Mucosa of gallbladder (tissue), 1 donor: Measurements from ENCODE around the gene CD320. TPM values are rescaled to one million over a fixed set of nuclear protein-coding genes. Genes with fewer than 3 reads are reported as not detected.
"Not testable (repeated sequence)": the region's sequence is repeated elsewhere in the genome, so short reads cannot be mapped to it uniquely, and the experiment has no call there.

Experiments
- DNase-seq: peaks from one replicate; pipeline ENCODE4 v3.0.0-alpha.2; 2020; ENCODE audit warnings: low spot score
- total RNA-seq: library from RNA; stranded (reverse); gene quantifications from one replicate; pipeline ENCODE4 v1.2.1, GENCODE V29; 2021
- donor health status: DM: no; HTN: no; CAD: no.

Gene CD320
- total RNA-seq, 1 donor from 2014 or later, result 52.2 TPM

DNA sequence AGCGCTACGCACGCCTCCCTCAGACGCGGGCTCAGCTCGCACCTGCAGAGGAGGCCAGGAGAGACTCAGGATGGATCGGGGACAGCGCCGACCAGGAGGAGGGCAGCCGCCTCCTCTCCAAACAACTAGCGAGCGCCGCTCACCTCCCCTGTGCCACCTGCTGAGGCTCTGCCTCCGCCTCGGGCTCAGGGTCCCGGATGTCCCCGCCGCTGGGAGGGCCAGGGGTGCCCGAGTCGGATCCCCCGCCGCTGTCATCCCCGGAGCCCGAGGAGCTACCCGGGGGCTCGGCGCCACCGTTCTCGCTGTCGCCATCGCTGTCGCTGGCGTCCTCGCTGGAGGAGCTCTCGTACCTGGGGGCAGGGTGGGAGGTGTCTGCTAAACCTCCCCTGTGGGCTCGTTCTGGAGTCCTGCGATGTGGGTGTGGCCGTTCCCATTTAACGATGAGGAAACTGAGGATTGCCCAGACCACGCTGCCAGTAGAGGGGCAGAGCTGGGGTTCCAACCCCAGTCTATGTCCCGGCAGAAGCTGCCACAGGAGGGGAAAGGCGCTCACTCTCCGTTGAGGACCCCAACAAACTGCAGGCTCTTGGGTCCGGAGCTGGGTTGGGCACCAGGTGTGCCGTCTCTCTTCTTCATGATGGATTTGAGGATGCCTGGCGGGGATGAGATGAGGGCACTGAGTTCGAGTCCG is 25.8 kb upstream of the CD320 start:
- no peak for DNase-seq

DNA sequence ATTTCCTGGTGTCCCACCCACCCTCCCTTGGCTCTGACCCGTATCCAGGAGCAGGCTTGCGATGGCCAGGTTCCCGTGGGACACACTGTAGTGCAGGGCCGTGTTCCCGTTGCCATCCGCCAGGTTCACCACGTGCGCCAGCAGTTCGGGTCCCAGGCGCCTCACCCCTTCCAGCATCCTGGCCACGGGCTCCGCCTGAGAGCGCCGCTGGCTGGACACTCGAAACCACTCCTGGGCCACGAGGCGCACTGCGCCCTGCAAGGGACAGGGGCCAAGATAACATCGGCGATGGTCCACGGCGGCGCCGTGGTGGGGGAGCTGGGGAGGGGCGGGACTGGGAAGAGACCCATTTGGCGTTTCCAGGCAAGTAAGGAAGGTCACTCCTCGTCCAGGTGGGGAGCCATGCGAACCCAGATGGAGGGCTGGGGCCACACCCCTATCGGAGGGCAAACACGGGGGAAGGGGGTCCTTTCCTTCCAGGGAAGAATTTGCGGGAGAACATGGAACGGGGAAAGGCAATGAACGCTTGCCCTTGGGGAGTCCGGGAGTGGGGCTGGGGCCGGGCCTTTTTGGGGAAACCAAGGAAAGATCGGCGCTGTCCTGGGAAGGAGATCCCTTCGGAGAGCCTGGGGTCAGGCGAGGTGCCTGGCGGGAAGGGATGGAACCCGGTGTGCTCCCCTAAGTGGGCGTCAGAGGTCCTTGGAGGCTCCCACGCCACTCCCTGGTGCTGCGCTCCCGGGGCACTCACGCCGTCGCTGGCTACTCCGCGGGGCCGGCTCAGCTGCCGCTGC is 25.0 kb upstream of the CD320 start:
- DNase-seq, result no peak

DNA sequence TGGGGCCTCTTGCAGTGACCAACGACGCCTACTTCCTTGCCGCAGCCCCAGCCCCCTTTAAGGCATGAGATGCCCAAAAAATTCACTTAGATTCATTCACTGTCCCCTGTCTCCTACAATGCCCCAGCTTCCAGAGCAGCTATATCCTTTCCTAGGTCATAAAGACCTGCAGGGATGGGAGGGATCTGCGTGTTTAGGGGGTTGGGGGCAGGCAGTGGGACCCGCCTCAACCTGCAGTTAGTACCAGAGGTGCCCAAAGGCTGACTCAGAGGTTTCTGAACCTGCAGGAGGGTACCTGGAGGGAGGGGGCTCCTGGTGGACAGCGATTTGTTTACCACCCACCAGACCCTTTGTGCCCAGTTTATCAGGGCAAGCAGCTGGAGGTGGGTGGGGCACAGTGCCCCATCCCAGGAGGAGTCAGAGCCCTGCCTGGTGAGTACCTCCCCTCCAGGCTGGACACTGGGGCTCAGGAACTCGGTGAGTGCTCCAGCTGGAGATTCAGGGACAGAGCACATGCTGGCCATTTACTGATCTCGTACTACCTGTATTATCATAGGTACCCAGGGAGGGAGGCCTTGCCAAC is 23.2 kb upstream of the CD320 start:
- DNase-seq, result no peak

DNA sequence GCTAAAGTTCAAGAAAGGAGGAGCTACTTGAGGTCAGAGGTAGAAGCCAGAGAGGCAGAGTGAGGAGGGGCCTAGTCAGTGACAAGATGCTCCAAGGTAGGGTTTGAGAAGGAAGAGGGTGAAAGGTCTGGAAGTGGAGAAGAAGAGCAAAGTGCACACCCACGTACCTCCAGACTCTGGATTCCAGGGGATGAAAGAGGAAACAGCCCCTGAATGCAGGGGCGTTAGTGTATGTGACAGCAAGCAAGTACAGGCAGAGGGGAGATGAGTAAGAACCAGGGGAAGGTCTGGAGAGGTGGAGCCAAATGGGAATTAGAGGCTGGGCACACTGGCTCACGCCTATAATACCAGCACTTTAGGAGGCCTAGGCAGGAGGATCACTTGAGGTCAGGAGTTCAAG is 21.8 kb upstream of the CD320 start:
- DNase-seq, result no peak

DNA sequence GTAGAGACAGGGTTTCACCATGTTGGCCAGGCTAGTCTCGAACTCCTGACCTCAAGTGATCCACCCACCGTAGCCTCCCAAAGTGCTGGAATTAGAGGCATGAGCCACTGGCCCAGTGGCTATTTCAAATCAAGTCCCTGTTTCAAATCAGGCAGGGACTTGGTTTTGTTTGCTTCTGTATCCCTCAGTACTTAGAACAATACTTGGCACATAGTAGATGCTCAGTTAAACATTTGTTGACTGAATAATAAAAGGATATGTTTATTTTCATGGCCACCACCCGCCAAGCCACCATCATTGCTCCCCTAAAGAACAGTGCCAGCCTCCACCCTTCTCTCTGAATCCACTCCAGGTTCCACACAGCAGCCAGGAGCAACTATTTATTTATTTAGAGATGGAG is 17.3 kb upstream of the CD320 start:
- DNase-seq, result no peak

DNA sequence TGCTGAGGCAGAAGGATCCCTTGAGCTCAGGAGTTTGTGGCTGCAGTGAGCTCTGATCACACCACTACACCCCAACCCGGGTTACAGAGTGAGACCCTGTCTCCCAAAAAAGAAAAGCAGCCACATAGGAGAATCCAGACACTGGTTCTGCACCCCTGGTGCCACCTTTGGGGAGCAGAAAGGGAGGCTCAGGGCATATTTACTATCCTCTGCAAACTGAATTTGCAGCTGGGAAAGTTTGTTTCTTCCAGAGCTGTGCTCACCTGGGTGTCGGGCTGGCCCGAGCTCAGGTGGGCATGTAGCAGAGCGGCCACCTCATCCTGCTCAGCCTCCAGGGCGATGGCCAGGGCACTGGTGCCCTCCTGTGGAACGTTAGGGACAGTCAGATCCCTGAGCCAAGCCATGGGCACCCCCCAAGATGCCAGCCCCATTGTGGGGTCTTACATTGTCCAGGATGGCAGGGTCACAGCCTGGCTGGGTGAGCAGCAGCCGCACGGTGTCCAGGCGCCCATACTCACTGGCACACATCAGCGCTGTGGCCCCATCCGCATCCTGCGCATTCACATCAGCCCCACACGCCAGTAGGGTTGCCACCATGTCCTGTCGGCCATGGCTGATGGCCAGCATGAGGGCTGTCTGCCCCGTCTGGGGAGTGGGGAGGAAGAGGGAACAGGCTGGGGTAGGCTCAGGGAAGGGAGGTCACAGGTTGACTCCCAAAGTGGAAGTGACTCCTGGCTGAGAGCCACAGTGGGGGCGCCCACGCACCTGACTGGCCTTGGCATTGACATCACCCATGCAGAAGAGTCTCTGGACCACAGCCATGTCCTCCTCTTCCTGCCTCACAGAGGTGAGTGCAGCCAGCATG is 16.3 kb upstream of the CD320 start:
- no peak for DNase-seq

DNA sequence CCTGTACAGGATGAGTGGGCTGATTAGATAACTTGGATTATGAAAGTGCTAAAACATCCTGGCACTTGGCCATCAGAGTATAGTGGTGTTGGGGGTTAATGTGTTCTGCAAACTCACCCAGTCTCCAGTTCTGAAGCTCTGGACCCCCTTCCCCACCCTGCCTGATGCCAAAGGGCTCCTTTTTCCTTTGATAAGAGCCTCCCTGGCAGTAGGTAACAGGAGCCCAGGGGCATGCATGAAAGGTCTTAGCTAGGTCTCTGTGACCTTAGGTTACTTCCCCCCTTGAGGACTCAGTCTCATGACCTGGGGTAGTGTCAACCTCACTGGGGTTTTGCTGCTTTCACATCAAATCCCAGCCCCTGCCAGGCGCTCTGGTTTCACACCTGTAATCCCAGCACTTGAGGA is 15.6 kb upstream of the CD320 start:
- DNase-seq, result no peak

DNA sequence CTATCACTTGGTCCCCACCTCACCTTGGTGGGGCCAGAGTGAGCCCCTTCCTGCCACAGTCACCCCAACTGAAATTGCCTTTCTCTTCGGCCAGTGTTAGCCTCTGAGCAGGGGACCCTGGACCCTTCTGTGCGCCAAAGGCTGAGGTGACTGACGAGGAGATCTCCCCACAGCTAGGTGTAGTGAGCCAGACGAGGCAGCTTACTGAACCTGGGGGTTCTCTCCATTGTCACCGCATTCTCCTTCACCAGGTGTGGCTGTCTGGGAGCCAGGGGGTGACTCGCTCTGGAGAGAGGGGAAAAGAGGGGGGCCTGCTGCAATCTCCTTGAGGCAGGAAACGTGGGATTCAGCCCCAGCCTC is 14.5 kb upstream of the CD320 start:
- no peak for DNase-seq

DNA sequence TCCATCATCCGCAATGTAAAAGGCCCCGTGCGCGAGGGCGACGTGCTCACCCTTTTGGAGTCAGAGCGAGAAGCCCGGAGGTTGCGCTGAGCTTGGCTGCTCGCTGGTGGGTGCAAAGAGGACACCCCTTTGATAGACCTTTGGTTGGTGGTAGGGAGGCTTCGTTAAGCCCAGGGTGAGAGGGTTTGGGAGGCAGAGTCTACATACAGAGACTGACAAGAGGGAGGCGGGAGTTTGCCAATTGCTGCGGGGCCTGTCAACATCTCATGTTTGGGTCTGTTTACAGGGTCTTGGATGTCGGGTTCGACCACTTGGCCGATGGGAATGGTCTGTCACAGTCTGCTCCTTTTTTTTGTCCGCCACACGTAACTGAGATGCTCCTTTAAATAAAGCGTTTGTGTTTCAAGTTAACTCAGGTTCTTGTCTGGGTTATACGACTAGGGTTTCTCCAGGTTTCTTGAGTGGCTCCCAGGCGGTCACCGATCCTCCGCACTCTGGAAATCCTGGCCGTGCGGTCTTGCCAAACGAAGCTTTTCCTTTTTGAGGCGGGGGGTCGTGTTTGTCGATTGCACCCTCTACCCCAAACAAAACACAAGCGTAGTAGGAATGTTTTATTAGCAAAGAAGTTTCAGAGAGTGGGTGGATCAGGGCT is 14.0 kb upstream of the CD320 start:
- DNase-seq, result no peak

DNA sequence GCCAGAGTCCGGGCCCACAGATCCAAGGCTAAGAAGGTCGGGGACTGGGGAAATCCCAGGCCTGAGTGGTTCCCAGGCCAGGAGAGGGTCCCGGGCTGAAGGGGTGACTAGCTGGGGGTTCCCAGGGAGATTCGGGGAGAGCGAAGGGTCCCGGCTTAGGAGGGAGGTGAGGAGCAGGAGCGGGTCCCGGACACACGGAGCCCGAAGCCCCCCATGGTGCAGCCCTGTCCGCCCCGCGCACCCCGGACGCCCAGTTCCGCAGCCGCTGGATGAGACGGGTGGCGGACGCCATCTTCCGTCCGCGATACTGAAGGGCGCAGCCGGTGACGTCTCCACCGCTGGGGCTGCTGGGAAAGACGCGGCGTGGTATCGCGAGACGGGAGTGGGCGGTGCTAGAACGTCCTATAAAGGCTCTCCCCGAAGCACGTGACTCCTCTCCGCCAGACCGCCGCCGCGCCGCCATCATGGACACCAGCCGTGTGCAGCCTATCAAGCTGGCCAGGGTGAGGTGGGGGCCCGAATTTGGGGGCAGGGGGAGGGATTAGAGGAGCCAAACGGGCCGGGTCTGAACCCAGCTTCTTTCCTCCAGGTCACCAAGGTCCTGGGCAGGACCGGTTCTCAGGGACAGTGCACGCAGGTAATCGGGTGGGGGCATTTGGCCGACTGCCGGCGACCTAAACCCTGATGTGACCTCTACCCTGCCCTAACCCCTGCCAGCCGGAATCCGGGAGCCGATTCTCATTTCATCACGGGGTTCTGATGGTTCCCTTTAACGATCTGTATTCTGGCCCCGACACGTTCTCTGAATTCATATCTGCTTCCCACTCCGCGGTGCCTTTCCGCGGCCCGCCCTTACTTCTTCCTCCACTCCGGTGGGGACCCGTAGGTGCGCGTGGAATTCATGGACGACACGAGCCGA is 13.2 kb upstream of the CD320 start, which contains the start of the genes NDUFA7 and RPS28:
NDUFA7 (minus strand) TSS at position 309 of the 919 bp plus-strand sequence; CDS start at position 292, 17 bp downstream.
RPS28 (plus strand) TSS at position 430 of the 919 bp plus-strand sequence; CDS start at position 465, 35 bp downstream.
- peak; percentile 98 for DNase-seq

DNA sequence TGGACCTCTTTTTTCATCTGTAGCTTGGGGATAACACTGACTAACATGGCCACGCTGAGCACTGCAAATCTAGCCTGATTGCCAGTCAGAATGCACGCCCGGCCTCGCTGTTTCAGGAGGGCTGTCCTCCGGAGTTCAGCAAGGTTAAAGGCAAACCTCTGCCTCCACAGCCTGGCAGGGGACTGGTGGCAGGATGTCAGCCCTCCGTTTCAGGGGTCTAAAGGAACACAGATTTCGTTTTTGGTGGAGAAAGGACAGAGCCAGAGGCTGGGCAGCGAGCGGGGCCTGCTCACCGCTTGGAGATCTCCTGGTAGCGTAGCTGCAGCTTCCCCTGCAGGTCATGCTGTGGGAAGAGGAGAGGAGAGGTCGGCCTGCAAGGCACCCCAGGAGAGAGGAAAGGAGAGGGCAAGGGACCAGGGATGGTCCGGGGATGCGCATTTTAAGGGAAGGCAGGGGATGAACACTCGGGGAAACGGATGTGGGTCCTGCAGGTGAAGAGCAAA is 12.5 kb upstream of the CD320 start:
- no peak for DNase-seq

DNA sequence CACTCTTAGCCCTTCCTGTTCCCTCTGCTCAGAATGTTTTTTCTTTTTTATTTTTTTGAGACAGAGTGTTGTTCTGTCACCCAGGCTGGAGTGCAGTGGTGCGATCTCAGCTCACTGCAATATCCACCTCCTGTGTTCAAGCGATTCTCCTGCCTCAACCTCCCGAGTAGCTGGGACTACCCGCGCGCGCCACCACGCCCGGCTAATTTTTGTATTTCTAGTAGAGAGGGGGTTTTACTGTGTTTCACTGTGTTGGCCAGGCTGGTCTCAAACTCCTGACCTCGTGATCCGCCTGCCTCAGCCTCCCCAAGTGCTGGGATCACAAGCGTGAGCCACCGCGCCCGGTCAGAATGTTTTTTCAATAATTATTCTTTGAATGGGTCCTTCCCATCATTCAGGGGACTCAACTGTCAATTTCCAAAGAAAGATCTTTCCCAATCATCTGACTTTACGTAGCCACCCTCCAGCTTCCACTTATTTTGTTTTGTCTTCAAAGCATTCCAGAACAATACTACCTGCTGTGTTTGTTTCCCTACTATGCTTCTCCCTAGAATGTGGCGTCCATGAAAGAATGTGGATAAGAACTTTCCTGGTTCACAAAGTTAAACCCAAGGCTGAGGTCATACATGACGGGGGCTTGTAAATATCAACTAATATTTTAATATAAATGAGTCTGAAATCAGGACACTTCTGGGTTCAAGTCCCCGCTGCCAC is 11.8 kb upstream of the CD320 start:
- no peak for DNase-seq

DNA sequence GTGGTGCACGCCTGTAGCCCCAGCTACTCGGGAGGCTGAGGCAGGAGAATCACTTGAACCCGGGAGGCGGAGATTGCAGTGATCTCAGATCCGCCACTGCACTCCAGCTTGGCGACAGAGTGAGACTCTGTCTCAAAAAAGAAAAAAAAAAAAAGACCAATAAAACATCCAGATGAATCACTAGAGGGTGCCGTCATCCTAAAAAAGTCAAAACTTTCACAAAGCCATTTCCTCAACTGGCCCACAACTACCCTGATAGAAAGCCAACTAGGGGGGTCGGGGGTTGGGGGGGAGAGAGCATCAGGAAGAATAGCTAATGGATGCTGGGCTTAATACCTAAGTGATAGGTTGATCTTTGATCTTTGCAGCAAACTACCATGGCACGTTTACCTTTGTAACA is 10.7 kb upstream of the CD320 start:
- not testable (repeated sequence) for DNase-seq

DNA sequence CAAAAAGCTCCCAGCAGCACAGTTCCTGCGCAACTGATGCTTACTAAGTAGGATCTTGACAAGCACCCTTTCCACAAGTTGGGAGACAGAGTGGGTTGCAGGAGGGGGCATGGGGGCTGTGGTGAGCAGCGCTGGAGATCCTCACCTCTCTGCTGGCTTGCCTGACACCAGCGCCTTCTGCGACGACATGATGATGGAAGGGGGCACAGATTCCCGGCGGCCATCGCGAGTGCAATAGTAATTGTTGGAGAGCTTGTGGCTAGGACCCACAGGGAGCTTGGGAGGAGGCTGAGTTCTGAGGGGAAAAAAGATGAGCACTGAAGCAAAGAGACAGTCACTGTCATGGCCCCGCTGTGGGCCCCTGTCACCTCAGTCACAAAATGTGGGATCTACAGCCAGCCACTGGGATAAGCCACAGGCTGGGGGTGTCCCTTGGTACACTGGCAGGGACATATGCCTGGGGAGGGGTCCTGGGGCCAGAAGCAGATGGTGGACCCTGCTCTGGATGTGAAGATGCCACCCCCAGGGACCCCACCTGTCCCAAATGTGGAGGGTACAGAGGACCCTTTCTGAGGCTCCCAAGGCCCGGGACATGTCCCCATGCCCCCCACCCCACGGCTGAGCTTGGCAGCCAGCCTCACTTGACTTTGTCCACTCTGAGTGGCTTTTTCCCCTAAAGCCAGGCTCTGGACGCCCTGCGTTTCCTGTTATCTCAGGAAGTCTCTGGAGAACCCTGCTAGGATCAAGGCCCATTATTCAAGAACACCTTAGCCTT is 8.4 kb upstream of the CD320 start:
- DNase-seq, result no peak

DNA sequence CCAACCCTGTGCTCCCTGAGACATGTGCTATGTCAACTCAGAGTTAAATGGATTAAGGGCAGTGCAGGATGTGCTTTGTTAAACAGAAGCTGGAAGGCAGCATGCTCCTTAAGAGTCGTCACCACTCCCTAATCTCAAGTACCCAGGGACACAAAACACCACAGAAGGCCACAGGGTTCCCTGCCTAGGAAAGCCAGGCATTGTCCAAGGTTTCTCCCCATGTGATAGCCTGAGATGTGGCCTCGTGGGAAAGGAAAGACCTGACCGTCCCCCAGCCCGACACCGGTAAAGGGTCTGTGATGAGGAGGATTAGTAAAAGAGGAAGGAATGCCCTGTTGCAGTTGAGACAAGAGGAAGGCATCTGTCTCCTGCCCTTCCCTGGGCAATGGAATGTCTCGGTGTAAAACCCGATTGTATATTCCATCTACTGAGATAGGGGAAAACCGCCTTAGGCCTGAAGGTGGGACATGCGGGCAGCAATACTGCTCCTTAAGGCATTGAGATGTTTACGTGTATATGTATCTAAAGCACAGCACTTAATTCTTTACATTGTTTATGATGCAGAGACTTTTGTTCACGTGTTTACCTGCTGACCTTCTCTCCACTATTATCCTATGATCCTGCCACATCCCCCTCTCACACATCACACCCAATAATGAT is 7.0 kb upstream of the CD320 start:
- not testable (repeated sequence) for DNase-seq

DNA sequence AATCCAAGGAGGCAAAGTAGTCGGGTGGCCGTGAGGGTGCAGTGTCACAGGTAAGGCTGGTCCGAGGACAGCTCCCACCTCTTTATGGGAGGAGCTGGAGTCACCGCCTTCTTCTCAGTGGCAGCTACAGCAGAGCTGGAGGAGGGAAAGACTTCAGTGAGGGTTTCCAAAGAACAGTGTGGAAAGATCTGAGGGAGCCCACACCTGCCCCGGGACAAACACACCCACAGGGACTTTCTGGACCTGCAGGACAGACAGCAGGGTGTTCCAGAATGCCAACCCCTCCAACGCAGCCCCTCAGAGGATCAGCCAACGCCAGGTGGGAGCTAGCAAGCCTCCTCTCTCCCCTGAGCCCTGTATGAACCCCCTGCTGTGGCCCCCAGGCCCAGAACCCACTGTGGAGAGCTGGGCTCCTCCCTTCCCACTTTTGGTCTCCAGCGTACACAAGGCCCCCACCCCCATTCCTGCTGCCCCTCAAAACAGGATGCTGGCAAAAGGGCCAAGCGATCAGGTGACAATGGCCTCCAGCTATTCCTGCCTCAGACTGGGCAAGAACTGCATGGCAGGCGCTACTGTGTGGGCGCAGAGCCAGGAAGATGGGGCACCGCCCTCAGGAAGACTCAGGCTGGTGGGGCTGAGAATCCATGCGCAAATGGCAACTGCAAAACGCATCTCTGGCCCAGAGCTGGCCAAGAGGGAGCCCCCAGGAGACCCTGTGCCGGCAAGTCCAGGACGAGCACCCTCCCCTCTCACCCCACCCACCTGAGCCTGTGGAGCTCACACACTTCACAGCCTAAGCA is 3.5 kb upstream of the CD320 start:
- no peak for DNase-seq
